ENCODE measurements around the gene SEZ6.
A peak's percentile ranks its signal among the peaks of the same experiment; 100 is the strongest.

Gene SEZ6

GRCh38 chr17:28997806-28998205 lies 8.0 kb downstream of the SEZ6 start:
- DNase-seq: no peak

- DNase-seq: no peak
These were observed 9.2 kb downstream of the SEZ6 start for GRCh38 chr17:28996554-28997096.

GRCh38 chr17:28993645-28994426 lies 12.0 kb downstream of the SEZ6 start:
- no peak for DNase-seq

GRCh38 chr17:28992625-28993600 lies 12.9 kb downstream of the SEZ6 start:
- no peak for DNase-seq

GRCh38 chr17:28992185-28992584 lies 13.6 kb downstream of the SEZ6 start:
- no peak for DNase-seq

- DNase-seq: no peak
These were observed 14.1 kb downstream of the SEZ6 start for GRCh38 chr17:28991779-28992178.

- no peak for DNase-seq
These were observed 16.8 kb downstream of the SEZ6 start for GRCh38 chr17:28989028-28989427.

- DNase-seq: no peak
These were observed 17.4 kb downstream of the SEZ6 start for GRCh38 chr17:28988475-28988874.

- no peak for DNase-seq
These were observed 18.8 kb downstream of the SEZ6 start for GRCh38 chr17:28986714-28987655.

GRCh38 chr17:28985950-28986713 lies 19.7 kb downstream of the SEZ6 start:
- no peak for DNase-seq

- DNase-seq: no peak
These were observed 22.3 kb downstream of the SEZ6 start for GRCh38 chr17:28983286-28984230.

- DNase-seq: peak; percentile 84
These were observed 23.6 kb downstream of the SEZ6 start for GRCh38 chr17:28982131-28982793.

- DNase-seq: no peak
These were observed 27.4 kb downstream of the SEZ6 start for GRCh38 chr17:28978356-28978964.

GRCh38 chr17:28977659-28978355 lies 28.0 kb downstream of the SEZ6 start:
- DNase-seq: no peak

- no peak for DNase-seq
These were observed 30.2 kb downstream of the SEZ6 start for GRCh38 chr17:28975646-28976045.

GRCh38 chr17:28975031-28975430 lies 30.8 kb downstream of the SEZ6 start:
- DNase-seq: no peak

- DNase-seq: no peak
These were observed 31.4 kb downstream of the SEZ6 start for GRCh38 chr17:28974451-28974850.

GRCh38 chr17:28973425-28973824 lies 32.4 kb downstream of the SEZ6 start:
- no peak for DNase-seq

- DNase-seq: no peak
These were observed 33.4 kb downstream of the SEZ6 start for GRCh38 chr17:28972437-28972836.

All from CD4-positive, alpha-beta T cell treated with Interleukin-12 subunit alpha and Interleukin-12 subunit beta, for 1 hour (primary cell).